ENCODE results near the gene PDZD2. TPM values are rescaled to one million over a fixed set of nuclear protein-coding genes. Genes with fewer than 3 reads are reported as not detected.

PDZD2 gene
- polyA plus RNA-seq, 1 donor from 2014 or later = 3.1 TPM

DNA sequence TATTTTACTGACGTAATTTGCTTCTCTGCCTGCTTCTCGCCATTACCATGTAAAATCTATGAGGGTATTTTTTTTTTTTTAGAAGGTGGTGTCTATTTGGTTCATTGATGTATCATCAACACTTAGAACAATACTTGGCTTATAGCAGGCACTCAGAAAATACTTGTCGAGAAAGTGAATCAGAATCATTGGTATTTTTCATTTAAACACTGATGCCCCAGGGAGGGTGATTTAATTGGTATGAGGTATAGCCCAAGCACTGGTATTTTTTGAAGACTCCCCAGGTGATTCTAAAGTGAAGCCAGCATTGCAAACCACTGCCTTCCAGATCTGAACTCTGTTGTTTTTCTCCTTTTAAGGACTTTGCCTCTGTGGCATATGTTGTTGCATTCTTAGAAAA lies 16.6 kb downstream of the PDZD2 start:
- H3K9me2 ChIP-seq (ENCODE audit: insufficient read depth, low read length) = no peaks in the 10 kb centered on the region
- TF ChIP-seq, protein P1, sequence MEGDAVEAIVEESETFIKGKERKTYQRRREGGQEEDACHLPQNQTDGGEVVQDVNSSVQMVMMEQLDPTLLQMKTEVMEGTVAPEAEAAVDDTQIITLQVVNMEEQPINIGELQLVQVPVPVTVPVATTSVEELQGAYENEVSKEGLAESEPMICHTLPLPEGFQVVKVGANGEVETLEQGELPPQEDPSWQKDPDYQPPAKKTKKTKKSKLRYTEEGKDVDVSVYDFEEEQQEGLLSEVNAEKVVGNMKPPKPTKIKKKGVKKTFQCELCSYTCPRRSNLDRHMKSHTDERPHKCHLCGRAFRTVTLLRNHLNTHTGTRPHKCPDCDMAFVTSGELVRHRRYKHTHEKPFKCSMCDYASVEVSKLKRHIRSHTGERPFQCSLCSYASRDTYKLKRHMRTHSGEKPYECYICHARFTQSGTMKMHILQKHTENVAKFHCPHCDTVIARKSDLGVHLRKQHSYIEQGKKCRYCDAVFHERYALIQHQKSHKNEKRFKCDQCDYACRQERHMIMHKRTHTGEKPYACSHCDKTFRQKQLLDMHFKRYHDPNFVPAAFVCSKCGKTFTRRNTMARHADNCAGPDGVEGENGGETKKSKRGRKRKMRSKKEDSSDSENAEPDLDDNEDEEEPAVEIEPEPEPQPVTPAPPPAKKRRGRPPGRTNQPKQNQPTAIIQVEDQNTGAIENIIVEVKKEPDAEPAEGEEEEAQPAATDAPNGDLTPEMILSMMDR (IDR thresholded peaks at IDR 0.05; ENCODE audit: poor library complexity, severe bottlenecking) = no peak
- no peak for TF ChIP-seq POLR2AphosphoS5 (IDR thresholded peaks at IDR 0.05)
- TF ChIP-seq, protein P2, sequence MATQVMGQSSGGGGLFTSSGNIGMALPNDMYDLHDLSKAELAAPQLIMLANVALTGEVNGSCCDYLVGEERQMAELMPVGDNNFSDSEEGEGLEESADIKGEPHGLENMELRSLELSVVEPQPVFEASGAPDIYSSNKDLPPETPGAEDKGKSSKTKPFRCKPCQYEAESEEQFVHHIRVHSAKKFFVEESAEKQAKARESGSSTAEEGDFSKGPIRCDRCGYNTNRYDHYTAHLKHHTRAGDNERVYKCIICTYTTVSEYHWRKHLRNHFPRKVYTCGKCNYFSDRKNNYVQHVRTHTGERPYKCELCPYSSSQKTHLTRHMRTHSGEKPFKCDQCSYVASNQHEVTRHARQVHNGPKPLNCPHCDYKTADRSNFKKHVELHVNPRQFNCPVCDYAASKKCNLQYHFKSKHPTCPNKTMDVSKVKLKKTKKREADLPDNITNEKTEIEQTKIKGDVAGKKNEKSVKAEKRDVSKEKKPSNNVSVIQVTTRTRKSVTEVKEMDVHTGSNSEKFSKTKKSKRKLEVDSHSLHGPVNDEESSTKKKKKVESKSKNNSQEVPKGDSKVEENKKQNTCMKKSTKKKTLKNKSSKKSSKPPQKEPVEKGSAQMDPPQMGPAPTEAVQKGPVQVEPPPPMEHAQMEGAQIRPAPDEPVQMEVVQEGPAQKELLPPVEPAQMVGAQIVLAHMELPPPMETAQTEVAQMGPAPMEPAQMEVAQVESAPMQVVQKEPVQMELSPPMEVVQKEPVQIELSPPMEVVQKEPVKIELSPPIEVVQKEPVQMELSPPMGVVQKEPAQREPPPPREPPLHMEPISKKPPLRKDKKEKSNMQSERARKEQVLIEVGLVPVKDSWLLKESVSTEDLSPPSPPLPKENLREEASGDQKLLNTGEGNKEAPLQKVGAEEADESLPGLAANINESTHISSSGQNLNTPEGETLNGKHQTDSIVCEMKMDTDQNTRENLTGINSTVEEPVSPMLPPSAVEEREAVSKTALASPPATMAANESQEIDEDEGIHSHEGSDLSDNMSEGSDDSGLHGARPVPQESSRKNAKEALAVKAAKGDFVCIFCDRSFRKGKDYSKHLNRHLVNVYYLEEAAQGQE (IDR thresholded peaks at IDR 0.05; ENCODE audit: borderline replicate concordance) = no peak
- no peak for TF ChIP-seq MXI1 (conservative IDR thresholded peaks at IDR 0.05; ENCODE audit: poor library complexity, severe bottlenecking)
- no peak for TF ChIP-seq EP300 (conservative IDR thresholded peaks at IDR 0.05; ENCODE audit: poor library complexity, severe bottlenecking)
- no peak for TF ChIP-seq SMC3 (conservative IDR thresholded peaks at IDR 0.05; ENCODE audit: poor library complexity)
- no peak for TF ChIP-seq TAF1 (IDR thresholded peaks at IDR 0.05; ENCODE audit: low read depth)
- TF ChIP-seq RAD21 (conservative IDR thresholded peaks at IDR 0.05) = no peak
- no peak for TF ChIP-seq EZH2 (IDR thresholded peaks at IDR 0.05; ENCODE audit: borderline replicate concordance, insufficient read depth, low read length, poor library complexity, severe bottlenecking)
- no peak overlapping the region for H2AFZ ChIP-seq (ENCODE audit: low read depth, low read length)
- no peak overlapping the region for H3K4me2 ChIP-seq (ENCODE audit: low read length)
- no peak overlapping the region for H3K9ac ChIP-seq (ENCODE audit: low read length)
- H3K79me2 ChIP-seq (replicated peaks; ENCODE audit: insufficient read depth, low read length) = no peaks in the 10 kb centered on the region
- H3K27me3 ChIP-seq (ENCODE audit: insufficient read depth, low read depth, low read length) = no peaks in the 10 kb centered on the region
- H3K9me3 ChIP-seq (ENCODE audit: low read length) = no peaks in the 10 kb centered on the region
- no peaks in the 10 kb centered on the region for H3K36me3 ChIP-seq (ENCODE audit: insufficient read depth, low read length)
- H3K27ac ChIP-seq (ENCODE audit: low read length) = no peak overlapping the region
- H3K4me3 ChIP-seq (ENCODE audit: low read length) = no peak overlapping the region
- no peaks in the 10 kb centered on the region for H4K20me1 ChIP-seq (ENCODE audit: insufficient read depth)
- H3F3A ChIP-seq (ENCODE audit: insufficient read depth, low read length, poor library complexity, severe bottlenecking) = no peaks in the 10 kb centered on the region

DNA sequence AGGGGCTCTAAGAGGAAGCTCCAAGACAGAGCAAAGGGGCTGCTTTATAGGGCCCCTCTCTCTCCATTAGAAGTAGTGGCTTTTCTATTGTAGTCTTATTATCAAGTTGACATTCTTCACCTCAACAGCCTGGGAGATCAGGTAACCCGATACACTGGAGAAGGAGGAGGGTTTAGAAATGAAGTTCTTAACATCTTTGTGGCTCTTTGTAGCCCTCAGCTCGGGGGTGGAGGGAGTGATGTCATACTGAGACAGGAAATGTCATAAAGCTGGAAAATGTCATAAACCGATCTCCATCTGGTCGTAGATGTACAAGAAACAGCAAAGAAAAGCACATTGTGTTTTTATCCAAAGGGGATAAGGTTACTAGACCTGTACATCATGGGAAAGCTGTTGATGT lies 17.9 kb downstream of the PDZD2 start:
- no peak overlapping the region for H3K4me2 ChIP-seq (ENCODE audit: low read length)

More for the DNA sequence above, 17.9 kb downstream of the PDZD2 start:
- Histone ChIP-seq H3K9me3 (ENCODE audit: low read length) (no peaks in the 10 kb centered on the region), H3K4me3 (ENCODE audit: low read length) (no peak overlapping the region), H4K20me1 (ENCODE audit: insufficient read depth) (no peaks in the 10 kb centered on the region), H3K9ac (ENCODE audit: low read length) (no peak overlapping the region), H3K36me3 (ENCODE audit: insufficient read depth, low read length) (no peaks in the 10 kb centered on the region), H3K79me2 (replicated peaks; ENCODE audit: insufficient read depth, low read length) (no peaks in the 10 kb centered on the region), H3F3A (ENCODE audit: insufficient read depth, low read length, poor library complexity, severe bottlenecking) (no peaks in the 10 kb centered on the region), H3K9me2 (ENCODE audit: insufficient read depth, low read length) (no peaks in the 10 kb centered on the region), H2AFZ (ENCODE audit: low read depth, low read length) (no peak overlapping the region), H3K27me3 (ENCODE audit: insufficient read depth, low read depth, low read length) (no peaks in the 10 kb centered on the region), H3K27ac (ENCODE audit: low read length) (no peak overlapping the region)
- TF ChIP-seq TAF1 (IDR thresholded peaks at IDR 0.05; ENCODE audit: low read depth) (no peak), MXI1 (conservative IDR thresholded peaks at IDR 0.05; ENCODE audit: poor library complexity, severe bottlenecking) (no peak), RAD21 (conservative IDR thresholded peaks at IDR 0.05) (no peak)
